Natural killer cell (primary cell): ENCODE results near the gene THRSP. TPM values are rescaled to one million over a fixed set of nuclear protein-coding genes. Genes with fewer than 3 reads are reported as not detected.

Source experiments
- ATAC-seq, 3 donors: fragments of 150-1000 bp in 2 of 3; fragments of 200-7000 bp in 1 of 3; cut with Tn5 transposase; 1 replicate in 1 of 3; 2 replicates in 2 of 3; pipeline ENCODE4 v1.10.0; 2021; ENCODE audit warnings: mild to moderate bottlenecking in 2 of 3, moderate library complexity in 2 of 3
- DNase-seq, 2 donors: peaks; one replicate each; pipeline versions ENCODE4 v3.0.0 to v3.0.0-alpha.2; 2013 to 2021; ENCODE audit warnings: mixed read lengths in 1 of 2
- H3K27ac ChIP-seq: one replicate; pipeline ENCODE4 v1.5.1; 2013; ENCODE audit warnings: mild to moderate bottlenecking, low read length
- H3K27me3 ChIP-seq: one replicate; pipeline ENCODE4 v1.6.1; 2013; ENCODE audit warnings: low read length; ENCODE audit not compliant: control insufficient read depth, insufficient read depth
- H3K36me3 ChIP-seq: one replicate; pipeline ENCODE4 v1.6.1; 2013; ENCODE audit warnings: low read length; ENCODE audit not compliant: control insufficient read depth, insufficient read depth
- H3K4me1 ChIP-seq: one replicate; pipeline ENCODE4 v1.6.1; 2013; ENCODE audit warnings: low read length; ENCODE audit not compliant: control insufficient read depth, insufficient read depth
- H3K4me3 ChIP-seq: one replicate; pipeline ENCODE4 v1.5.1; 2013; ENCODE audit warnings: low read length
- H3K9me3 ChIP-seq: one replicate; pipeline ENCODE4 v1.6.1; 2013; ENCODE audit warnings: low read length; ENCODE audit not compliant: control insufficient read depth, insufficient read depth
- H3K27ac Mint-ChIP-seq, 2 donors: one replicate each; pipeline ENCODE4 v1.8.0; 2022; ENCODE audit warnings: mild to moderate bottlenecking in 2 of 2, mixed read lengths in 2 of 2, moderate library complexity in 1 of 2
- H3K27me3 Mint-ChIP-seq, 2 donors: one replicate each; pipeline ENCODE4 v1.8.0; 2022; ENCODE audit warnings: low read depth in 2 of 2, mixed read lengths in 2 of 2
- H3K36me3 Mint-ChIP-seq: one replicate; pipeline ENCODE4 v1.8.0; 2022; ENCODE audit warnings: mixed read lengths
- H3K4me1 Mint-ChIP-seq, 2 donors: one replicate each; pipeline ENCODE4 v1.8.0; 2022; ENCODE audit warnings: mixed read lengths in 2 of 2
- H3K4me3 Mint-ChIP-seq: one replicate; pipeline ENCODE4 v1.8.0; 2022; ENCODE audit warnings: mild to moderate bottlenecking, moderate library complexity, mixed read lengths
- H3K9me3 Mint-ChIP-seq, 2 donors: one replicate each; pipeline ENCODE4 v1.8.0; 2022; ENCODE audit warnings: mixed read lengths in 2 of 2
- CTCF ChIP-seq: fragments of 200-600 bp; IDR thresholded peaks from one replicate; pipeline ENCODE4 v1.8.0; 2022; ENCODE audit warnings: antibody characterized with exemption
- WGBS: methylation state at CpG from one replicate; pipeline ENCODE4 v1.1.7; 2013; ENCODE audit warnings: missing lambda C conversion rate; ENCODE audit not compliant: insufficient coverage; 5-methylcytosine and 5-hydroxymethylcytosine counted together
- intact Hi-C: fragments of 100-400 bp; cut with micrococcal nuclease; formaldehyde crosslinking; loops from one replicate; pipeline ENCODE4 v1.14.2; 2022
- total RNA-seq, 4 donors: library from RNA; stranded (reverse); fragments of 120-200 nt in 1 of 4; gene quantifications; one replicate each; pipeline versions ENCODE4 v1.2.3 to v1.2.4, GENCODE V29; 2013 to 2022

The THRSP gene
- total RNA-seq, 3 donors from 2014 or later (not counting 1 experiment from before 2014, with no cell fraction given) = not detected

DNA sequence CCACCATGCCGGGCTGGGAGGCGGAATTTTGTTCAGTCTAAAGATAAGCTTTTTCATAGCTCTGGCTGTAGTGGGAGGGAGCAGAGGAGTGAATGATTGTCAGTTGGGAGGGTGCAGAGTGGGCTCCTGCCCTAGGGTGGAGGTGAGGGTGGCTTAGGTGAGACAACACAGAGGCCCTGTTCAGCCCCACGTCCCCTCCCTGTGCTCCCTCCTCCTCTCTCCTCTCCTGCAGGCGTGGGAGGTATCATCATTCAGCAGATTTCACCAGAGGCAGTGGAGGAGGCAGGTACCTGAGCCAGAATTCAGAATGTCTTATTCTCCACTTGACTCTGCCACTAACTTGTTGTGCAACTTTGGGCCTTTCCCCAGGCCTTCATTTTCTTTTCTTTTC lies 1.7 kb upstream of the THRSP start:
- 75% methylated on average over 4 of the region's 4 CpGs for WGBS

DNA sequence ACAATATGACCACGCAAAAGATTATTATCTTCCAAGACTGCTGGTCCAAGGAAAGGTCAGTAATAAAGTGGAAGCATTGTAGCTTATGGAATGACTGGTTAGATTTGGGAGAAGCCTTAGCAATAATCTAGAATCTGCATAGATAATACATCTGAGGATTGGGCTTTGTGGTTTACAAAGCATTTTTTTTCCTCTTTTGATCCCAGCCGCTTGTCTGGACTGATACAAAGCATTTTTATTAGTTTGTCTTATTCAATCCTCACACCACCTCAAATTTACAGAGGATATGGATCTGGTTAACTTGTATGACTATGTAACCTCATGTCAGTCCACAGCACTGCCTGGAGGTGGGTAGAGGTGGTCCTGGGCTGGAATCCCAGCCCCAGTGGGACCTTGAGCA lies 990 bp upstream of the THRSP start:
- H3K4me3 ChIP-seq = no peak overlapping the region
- no peak overlapping the region for H3K4me3 Mint-ChIP-seq
- no peaks in the 10 kb centered on the region for H3K27me3 ChIP-seq
- no peaks in the 10 kb centered on the region for H3K9me3 Mint-ChIP-seq
- no peaks in the 10 kb centered on the region for H3K4me1 ChIP-seq
- no peak for DNase-seq
- TF ChIP-seq CTCF = no peak
- H3K36me3 ChIP-seq = peaks cover 1% of the 10 kb centered on the region
- H3K36me3 Mint-ChIP-seq = peaks cover 4% of the 10 kb centered on the region
- no peak for ATAC-seq
- WGBS = 100% methylated on average over 1 of the region's 2 CpGs
- no peak overlapping the region for H3K27ac ChIP-seq
- no peak overlapping the region for H3K27ac Mint-ChIP-seq
- intact Hi-C loops = no loop called here
- H3K27me3 Mint-ChIP-seq = no peaks in the 10 kb centered on the region
- no peaks in the 10 kb centered on the region for H3K9me3 ChIP-seq
- peaks cover 0 to 4% of the 10 kb centered on the region in 2 donors for H3K4me1 Mint-ChIP-seq

More for the DNA sequence above, 1.7 kb upstream of the THRSP start:
- H3K4me1 ChIP-seq = no peaks in the 10 kb centered on the region
- intact Hi-C loops = no loop called here
- Mint-ChIP-seq H3K4me1 (peaks cover 0 to 4% of the 10 kb centered on the region in 2 donors), H3K4me3 (no peak overlapping the region), H3K27me3 (no peaks in the 10 kb centered on the region), H3K27ac (no peak overlapping the region), H3K9me3 (no peaks in the 10 kb centered on the region), H3K36me3 (no peaks in the 10 kb centered on the region)
- TF ChIP-seq CTCF = no peak
- DNase-seq = no peak
- H3K4me3 ChIP-seq = no peak overlapping the region
- no peaks in the 10 kb centered on the region for H3K36me3 ChIP-seq
- no peaks in the 10 kb centered on the region for H3K27me3 ChIP-seq
- ATAC-seq = no peak
- no peaks in the 10 kb centered on the region for H3K9me3 ChIP-seq
- H3K27ac ChIP-seq = no peak overlapping the region

DNA sequence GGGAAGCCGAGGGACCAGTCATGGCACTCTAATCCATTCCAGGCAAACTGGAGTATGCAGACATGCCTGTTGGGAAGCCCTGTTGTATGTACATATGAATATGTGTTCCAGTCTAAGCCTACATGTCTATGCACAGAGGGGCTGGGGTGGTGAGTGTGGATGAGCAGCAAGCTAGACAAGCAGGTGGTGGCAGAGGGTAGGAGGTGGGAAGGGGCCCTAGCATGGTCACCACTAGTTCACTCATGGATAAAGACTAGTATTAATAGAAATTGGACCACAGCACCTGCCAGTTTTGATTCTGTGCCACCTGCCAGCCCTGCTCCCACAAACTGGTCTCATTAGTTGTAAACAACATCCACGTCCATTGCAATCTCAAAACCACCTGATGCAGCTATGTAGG lies 1.5 kb downstream of the THRSP start:
- WGBS = 77% methylated on average over 2 of the region's 2 CpGs
- Mint-ChIP-seq H3K27ac (no peak overlapping the region), H3K4me1 (peaks cover 4 to 7% of the 10 kb centered on the region in 2 donors), H3K4me3 (no peak overlapping the region), H3K27me3 (no peaks in the 10 kb centered on the region), H3K9me3 (no peaks in the 10 kb centered on the region), H3K36me3 (peaks cover 15% of the 10 kb centered on the region)
- no peak for TF ChIP-seq CTCF
- DNase-seq (no peak), ATAC-seq (no peak)
- Histone ChIP-seq H3K27ac (no peak overlapping the region), H3K4me3 (no peak overlapping the region), H3K4me1 (no peaks in the 10 kb centered on the region), H3K9me3 (no peaks in the 10 kb centered on the region), H3K36me3 (peaks cover 19% of the 10 kb centered on the region), H3K27me3 (no peaks in the 10 kb centered on the region)
- intact Hi-C loops = no loop called here

DNA sequence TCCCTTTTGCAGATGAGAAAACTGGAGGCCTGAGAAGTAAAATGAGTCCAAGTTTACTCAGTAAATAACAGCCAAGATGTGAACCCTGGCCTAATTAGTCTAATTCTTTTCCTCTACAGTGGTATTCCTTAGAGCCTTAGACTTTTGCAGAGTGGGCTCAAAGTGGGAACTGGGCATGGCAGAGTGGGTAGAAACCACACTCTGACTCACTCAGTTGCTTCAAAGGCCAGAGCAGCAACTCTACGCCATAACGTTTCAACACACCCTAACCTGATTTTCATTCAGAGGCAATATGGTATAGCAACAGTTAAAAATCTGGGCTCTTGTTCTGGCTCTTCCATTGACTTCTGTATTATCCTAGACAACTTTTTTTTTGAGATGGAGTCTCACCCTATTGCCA lies 2.8 kb downstream of the THRSP start:
- no peak overlapping the region for H3K27ac Mint-ChIP-seq
- H3K4me1 ChIP-seq = no peaks in the 10 kb centered on the region
- peaks cover 6 to 7% of the 10 kb centered on the region in 2 donors for H3K4me1 Mint-ChIP-seq
- 70% methylated on average over 2 of the region's 2 CpGs for WGBS
- no peak overlapping the region for H3K4me3 Mint-ChIP-seq
- no peaks in the 10 kb centered on the region for H3K27me3 Mint-ChIP-seq
- ATAC-seq (no peak), DNase-seq (no peak)
- H3K36me3 ChIP-seq = peaks cover 26% of the 10 kb centered on the region
- no peak overlapping the region for H3K4me3 ChIP-seq
- TF ChIP-seq CTCF = no peak
- H3K9me3 Mint-ChIP-seq = no peaks in the 10 kb centered on the region
- no peaks in the 10 kb centered on the region for H3K9me3 ChIP-seq
- H3K36me3 Mint-ChIP-seq = peaks cover 17% of the 10 kb centered on the region
- H3K27ac ChIP-seq = no peak overlapping the region
- no peaks in the 10 kb centered on the region for H3K27me3 ChIP-seq
- intact Hi-C loops = no loop called here
